Activated T-cell treated with anti-CD3 and anti-CD28 coated beads for 24 hours (primary cell): ENCODE measurements around the gene TTC34.
"Not testable (repeated sequence)": the region's sequence is repeated elsewhere in the genome, so short reads cannot be mapped to it uniquely, and the experiment has no call there.

Experiments used
- DNase-seq: peaks from one replicate; pipeline ENCODE4 v3.0.0-alpha.2; 2020; ENCODE audit warnings: low read depth

Gene TTC34

DNA sequence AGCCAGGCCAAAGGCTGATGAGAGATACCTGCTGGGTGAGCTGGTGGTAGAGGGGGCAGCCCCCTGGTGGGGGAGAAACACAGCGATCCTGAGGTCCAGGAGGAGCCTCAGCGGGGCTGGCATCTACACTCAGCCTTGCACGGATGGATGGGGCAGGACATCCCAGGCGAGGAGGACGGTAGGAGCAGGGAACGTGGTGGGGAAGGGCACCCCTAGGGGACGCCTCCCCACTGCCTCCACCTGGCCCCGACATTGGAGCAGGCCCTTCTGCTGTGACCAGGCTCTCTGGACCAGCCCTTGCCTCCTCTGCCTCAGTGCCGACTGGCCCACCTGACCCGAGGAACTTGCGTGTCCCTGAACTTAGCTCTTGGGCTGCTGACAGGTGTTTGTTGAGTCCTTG, 162.3 kb downstream of the TTC34 start:
- no peak for DNase-seq

DNA sequence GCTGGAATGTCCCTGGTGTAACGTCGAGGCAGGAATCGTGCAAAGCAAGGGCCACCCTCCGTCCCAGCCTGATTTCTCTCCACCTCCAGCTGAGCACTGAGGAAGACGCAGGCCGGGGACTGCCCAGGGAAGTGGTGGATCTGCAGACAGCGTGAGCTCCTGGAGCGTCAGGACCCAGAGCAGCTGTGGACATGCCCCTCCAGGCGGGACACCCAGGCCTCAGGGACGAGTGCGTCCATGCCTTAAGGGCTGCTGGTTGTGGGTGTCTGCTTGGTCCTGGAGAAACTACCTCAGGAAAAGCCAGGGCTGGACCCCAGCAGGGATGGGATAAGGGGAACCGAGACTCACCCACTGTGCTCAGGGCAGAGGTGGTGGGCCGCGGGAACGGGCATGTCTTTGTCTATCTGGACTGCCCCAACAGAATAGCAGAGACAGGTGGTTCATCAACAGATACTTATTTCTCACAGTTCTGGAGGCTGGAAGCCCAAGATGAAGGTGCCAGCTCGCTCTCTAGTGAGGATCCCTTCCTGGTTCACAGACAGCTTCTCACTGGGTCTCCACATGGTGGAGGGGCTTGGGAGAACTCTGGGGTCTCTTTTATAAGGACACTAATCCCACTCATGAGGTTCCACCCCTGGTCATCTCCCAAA, 162.9 kb downstream of the TTC34 start:
- no peak for DNase-seq

DNA sequence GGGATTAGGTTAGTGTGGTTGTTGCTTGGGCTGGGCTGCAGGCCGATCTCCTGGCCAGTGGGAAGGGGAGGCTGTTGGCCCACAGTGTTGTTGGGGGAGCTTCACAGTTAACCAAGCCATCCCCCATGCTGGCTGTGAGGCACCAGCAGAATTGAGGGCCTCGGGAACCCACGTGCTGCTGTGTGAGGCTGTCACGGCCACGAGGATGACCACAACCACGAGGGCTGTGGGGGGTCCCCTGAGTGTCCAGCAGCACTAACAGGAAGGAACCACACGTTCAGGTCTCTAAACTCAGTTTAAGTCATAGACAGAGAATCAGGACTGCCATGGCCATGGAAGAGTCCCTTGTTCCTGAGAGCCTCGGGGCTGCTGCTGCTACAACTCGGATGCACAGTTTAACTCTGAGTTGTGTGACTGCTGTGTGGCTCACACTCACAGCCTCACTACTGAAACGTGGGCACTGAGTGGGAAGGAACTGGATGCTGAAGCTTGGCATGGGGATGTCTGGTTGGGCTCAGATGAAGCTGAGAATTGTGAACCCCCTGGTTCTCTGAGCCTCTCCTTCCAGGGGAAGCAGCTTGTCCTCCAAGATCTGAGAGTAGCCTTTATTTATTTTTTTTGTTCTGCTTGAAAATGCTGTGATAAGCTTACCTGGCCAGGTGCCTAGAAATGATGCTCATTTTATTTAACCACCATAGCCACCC, 163.9 kb downstream of the TTC34 start:
- DNase-seq, result no peak

DNA sequence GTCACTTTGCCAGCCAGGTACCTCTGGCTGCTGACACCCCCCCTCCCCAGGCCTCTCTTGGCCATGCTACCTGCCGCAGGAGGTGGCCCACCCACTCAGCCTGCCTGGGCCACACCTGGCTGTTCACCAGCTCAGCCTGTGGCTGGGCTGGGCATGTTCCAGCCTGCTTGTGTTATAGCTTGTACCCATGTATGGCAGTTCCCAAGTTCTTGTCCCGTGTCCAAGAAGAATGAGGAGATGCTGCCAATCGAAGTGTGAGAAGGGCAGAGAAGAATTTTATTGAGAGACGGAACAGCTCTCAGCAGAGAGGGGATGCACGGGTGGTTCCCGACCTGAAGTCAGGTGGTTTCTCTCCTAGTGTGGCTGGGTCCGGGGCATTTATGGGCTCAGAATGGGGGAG, 164.8 kb downstream of the TTC34 start:
- no peak for DNase-seq

DNA sequence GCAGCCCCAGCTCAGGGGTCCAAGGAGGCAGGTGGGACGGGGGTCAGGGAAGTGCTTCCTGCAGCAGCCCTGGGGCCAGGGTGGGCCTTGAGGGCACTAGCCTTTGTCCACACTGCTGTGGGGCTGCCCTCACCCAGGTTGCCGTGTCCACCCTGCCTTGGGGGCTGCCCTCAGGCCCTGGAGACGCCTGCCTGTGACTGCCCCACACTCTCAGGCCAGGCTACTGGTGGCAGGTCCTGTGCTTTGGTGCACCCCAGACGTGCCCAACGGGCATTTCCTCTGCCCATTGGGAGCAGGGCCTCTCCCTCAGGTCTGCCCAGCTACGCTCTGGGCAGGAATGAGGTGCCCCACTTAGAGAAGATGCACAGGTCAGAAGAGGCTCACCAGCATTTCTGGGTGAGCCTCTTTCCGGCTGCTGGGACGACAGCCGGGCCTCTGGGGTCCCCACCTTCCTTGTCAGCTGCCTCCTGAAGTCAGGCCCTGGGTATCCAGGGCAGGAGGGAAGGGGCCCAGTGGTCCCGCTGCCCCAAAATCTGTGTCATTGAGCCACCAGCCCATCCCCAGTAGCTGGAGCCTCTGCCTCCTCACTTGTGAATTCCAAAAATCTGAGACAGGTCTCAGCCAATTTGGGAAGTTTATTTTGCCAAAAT, 166.0 kb downstream of the TTC34 start:
- no peak for DNase-seq

DNA sequence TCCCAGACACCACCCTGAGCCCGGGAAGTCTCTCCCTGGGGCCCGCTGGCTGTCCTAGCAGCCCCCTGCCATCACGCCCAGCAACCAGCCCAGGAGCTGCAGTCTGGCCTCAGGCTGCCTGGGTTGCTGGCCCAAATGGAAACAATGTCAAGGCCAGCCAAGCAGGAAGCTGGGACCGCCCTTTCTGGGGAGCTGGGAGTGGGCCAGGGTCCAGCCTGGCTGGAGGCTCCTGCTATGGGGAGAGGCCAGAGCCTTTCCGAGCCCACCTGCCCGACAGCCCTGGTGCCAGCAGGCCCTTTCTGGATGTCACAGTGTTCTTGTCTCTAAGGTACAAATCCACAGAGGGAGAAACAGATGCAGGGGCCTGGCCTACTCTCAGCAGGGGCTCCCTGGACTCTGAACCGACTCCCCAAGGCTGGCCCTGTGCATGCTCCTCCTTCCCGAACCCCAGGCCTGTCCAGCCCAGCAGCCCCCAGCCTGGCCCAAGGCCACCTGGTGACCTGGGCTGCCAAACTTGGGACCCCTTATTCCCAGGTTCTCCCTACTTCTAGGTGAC, 167.5 kb downstream of the TTC34 start:
- no peak for DNase-seq

DNA sequence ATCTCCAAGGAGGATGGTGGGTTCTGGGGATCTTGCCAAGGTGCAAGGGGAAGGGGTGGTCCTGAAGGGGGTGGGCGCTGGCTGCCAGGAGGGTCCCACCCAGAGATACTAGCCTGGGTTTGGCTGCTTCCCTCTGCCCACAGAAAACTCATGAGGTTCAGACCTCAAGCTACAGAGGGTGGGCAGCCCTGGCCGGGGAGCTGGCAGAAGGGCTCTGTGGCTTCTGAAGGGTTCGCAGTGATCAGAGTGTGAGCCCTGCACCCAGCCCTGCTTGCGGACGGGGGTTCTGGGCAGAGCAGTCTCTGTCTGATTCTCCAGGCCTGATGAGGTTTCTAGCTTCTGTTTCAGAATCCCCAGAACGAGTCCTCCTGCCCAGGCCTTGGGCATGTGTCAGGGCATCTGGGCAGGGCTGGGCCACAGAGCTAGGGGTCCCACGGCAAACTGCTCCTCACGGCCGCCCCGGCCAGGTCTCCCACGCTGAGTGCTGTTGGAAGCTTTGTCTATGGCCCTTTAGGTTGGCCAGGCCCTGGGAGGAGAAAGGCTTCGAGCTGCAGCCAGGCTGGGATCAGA, 168.0 kb downstream of the TTC34 start:
- DNase-seq, result no peak

DNA sequence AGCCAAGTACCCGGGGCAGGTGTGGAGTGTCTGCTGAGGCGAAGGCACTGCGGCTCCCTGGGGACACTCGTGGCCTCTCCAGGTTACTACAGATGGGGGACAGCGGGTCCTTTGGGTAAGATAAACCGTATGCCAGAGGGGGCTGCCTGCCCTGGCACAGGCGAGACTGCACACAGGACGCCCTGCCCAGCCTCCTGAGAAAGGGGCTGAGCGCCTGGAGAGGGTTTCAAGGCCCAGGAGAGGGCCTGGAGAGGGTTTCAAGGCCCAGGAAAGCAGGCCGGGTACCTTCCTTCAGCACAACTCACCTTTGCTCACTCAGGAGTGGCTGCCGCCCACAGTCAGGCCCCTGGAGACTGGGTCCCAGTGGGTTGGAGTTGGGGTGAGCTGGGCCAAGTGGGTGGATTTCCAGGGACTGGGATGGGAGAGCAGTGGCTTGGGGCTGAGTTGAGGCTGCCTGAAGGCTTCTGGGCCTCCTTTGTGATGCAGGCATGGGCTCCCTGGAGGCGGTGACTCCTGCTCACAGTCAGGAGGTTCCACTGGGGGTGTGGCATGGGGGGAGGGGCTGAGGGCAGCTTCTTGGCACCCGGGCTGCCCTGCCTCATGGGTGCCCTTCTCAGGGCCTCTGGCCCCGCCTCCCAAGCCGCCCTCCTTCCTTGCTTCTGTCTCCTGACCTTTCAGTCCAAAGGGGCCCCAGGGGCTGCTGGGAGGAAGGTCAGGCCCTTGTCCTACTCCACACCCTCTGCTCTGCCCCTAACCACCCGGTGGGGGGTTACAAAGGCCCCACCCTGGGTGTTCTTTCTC, 168.7 kb downstream of the TTC34 start, which contains the start of gene MMEL1:
TSS of gene MMEL1 (minus strand) at position 456 of the 801 bp plus-strand sequence. CDS start 3,532 bp downstream, outside the sequence.
- no peak for DNase-seq

DNA sequence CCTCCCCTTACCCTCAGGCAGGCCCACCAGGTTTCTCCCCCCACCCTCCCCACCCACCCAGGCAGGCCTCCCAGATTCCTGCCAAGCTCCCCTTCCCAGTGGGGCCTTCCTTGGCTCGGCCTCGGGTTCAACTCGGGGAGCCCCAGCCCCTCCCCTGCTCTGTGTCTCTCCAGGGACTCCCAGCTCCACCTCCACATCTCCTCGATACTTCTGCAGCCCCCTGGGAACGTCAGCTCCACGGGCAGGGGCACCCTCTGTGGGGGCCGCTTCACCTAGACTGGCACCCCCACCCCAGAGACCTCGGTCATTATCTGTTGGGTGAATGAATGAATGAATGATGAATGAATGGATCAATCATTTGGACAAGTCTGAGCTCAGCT, 169.5 kb downstream of the TTC34 start:
- no peak for DNase-seq

DNA sequence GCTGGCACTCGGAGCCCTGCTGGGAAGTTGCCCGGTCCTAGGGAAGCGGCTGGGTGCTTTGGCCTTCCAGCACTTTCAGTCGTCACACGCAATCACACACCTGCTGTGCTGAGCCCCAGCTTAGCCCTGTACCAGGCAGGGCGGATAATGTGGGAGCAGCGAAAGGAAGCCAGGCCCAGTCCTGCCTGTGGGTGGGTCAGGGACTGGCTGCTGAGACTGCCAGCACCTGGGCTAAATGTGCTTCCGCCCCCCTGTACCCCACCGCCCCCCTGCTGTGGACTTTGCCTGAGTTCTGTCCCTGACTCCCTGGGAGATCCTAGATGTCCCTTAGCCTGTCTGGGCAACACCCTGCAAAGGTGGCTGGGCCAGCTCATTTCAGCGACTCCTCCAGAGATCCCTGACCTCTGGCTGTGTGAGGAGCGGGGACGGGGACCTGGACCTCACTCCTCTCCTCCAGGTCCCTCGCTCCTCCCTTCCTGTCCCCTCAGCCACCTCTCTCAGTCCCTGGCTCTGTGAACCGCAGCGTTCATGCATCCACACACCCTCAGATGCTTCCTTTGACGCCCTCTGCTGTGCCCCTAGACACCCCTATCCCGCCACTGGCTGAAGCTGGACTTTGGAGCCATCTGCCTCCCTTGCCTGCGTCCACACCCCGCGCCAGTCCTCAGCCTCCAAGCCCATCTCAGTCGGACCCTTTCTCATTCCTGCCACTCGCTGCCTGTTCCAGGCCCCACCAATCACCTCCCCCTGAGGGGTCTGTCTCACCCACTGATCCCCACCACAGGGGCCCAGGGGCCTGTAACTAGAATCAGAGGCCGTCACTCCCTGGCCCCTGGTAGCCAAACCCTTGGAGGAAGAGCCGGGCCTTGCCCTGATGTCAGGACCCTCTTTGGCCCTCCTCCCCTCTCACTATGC, 170.1 kb downstream of the TTC34 start:
- no peak for DNase-seq

DNA sequence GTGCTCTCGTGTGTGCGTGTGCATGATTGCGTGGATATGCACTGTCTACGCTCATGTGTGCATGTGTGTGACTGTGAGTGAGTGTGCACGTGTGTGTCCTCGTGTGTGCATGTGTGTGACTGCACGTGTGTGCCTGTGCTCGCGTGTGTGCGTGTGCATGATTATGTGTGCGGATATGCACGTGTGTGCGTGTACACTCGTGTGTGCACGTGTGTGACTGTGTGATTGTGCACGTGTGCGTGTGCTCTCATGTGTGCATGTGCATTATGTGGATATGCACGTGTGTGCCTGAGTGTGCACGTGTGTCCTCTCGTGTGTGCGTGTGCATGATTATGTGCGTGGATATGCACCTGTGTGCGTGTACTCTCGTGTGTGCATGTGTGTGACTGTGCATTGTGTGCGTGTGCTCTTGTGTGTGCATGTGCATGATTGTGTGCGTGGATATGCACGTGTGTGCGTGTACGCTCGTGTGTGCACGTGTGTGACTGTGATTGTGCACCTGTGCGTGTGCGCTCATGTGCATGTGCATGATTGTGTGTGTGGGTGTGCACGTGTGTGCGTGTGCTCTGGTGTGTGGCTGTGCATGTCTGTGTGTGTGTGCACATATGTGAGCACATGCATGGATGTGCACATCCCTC, 170.9 kb downstream of the TTC34 start:
- DNase-seq, result no peak

DNA sequence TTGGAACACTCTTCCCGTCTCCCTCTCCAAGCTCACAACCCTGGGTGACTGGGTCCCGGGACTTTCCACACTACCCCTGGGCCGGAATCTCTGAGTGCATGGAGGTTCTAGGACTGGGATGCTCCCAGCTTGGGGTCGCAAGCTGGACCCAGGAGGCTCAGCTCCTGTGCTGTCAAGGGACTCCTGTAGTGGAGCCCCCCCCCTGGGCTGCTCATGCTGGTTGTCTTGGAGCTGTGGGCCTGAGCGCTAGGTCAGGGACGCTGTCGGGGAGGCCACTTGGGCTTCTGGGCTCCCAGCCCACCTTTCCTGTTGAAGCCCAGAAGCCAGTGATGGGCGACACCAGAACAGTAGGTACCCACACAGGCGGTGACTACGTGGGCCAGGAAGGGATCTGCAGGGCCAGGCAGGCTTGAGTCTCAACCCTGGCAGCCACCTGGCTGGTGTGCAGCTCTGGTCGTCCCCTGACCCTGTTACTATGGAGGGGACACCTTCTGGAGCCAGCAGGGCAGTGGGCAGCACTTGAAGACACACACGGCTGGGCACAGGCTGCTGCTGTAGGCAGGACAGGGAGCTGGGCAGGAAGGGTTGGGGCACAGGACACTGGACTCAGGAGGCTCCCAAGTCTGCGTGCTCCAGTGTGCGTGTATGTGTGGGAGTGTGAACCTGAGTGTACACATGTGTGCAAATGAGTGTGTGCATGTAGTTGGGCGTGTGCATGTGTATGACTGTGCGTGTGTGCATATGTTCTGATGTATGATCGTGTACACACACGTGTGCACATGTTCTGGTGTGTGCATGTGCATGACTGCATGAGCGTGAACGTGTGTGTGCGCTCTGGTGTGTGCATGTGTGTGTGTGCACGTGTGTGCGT, 171.6 kb downstream of the TTC34 start:
- DNase-seq, result no peak

DNA sequence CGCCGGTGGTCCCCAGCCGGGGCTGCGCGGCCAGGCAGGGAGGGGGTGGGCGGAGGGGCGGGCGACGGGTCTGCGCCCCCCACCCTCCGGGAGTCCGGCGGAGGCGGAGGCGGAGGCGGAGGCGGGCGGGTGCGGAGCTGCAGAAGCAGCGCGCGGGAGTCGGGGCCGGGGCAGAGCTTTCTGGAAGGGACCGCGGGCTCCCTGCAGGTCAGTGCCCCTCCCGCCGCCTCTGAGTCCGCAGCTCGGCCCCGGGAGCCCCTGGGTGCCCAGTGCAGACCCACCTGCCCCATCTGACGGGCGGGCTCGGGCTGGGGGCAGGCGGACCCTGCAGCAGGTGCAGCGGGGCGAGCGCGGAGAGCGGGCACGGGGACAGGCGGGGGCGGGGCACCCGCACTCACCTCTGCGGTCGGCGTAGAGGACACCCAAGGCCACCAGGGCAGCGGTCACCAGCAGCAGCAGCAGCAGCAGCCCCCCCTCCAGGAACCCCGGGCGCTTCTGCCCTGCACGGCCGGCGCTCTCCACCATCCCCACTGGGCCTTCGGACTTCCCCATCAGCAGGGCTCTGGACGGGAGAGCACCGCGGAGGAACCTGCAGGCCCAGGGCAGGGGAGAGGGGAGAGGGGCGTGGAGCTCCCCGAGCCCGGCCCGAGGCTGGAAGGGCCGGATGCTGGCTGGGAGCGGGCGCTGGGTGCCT, 172.4 kb downstream of the TTC34 start:
- DNase-seq, result no peak

DNA sequence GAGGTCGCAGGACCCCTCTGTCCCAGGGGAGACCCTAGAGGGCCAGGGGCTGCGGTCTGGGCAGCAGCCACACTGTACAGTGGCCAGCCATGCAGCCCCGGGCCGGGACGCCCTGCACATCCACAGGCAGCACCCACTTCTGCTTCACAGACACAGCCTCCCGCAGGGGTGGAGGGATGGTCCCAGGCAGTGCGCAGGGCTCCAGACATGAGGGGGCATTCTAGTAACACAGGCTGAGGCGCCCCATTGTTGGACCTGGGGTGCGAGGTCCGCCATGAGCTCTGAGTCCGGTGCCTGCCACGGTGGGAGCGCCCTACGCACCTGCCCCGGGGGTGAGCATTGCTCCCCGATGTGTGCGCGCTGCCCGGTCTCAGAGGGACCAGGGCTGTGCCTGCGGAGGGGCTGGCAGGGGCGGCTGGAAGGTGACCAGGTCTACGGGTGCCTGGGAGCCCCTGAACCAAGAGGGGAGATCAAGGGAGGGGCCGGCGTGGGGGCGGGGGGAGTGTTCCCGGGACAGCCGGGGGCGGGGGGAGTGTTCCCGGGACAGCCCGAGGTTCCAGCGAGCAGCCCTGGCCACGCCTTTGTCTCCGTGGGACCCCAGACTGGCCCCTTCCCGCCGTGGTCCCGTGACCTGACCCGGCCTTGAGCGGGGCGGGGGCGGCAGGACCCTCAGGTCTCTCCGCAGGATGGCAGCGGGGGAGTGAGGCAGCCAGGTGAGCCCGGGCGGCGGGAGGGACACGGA, 173.1 kb downstream of the TTC34 start:
- no peak for DNase-seq

DNA sequence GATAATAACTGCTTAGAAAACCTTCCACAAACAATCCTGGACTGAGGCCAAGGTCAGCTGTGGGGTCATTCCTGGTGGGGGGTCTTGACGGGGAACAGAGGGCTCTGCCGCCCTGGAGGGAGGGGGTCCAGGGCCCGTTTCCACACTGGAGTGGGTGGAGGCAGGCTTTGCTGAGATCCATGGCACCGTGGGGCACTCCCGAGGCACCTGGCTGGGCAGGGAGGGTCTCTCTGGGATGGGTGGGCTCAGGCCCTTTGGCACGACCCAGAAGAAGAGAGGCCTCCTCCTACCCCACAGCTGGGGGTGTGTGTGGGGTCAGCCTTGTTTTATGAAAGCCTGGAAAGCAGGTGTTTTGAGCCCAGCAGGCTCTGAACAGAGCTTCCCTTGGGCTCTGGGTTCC, 173.7 kb downstream of the TTC34 start:
- no peak for DNase-seq

DNA sequence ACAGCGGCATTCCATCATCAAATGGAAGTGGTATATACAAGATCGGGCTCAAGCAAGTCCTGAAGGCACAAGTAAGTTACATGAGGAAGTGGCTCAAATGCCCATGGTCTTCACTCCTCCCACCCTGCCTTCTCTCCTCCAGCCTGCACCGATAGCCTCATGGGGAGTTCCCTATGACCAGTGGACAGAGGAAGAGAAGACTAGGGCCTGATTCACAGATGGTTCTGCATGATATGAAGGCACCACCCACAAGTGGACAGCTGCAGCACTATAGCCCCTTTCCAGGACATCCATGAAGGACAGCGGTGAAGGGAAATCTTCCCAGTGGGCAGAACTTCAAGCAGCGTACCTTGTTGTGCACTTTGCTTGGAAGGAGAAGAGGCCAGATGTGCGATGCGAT, 175.7 kb downstream of the TTC34 start:
- not testable (repeated sequence) for DNase-seq

DNA sequence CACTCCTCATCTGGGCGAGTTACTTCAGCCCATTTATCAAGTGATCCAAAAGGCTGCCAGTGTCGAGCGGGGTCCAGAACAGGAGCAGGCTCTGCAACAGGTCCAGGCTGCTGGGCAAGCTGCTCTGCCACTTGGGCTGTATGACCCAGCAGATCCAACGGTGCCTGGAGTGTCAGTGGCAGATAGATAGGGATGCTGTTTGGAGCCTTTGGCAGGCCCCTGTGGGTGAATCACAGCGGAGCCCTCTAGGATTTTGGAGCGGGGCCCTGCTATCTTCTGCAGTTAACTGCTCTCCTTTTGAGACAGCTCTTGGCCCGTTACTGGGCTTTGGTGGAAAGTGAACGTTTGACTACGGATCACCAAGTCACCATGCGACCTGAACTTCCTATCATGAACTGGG, 176.2 kb downstream of the TTC34 start:
- no peak for DNase-seq

DNA sequence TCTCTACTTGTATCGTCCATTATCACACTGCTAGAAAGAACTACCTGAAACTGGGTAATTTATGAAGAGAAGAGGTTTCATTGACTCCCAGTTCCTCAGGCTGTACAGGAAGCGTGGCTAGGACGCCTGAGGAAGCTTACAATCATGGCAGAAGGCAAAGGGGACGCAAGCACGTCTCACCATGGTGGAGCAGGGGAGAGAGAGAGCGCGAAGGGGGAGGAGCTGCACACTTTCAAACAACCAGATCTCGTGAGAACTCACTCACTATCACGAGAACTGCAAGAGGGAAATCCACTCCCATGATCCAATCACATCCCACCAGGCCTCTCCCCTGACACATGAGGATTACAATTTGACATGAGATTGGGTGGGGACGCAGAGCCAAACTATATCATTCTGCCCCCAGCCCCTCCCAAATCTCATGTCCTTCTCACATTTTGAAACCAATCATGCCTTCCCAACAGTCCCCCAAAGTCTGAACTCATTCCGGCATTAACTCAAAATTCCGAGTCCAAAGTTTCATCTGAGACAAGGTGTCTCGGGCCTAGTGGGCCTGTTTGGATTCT, 176.7 kb downstream of the TTC34 start:
- DNase-seq, result no peak
